Gastroesophageal sphincter (tissue), 4 donors: Measurements from ENCODE around the gene ACSF2. TPM values are rescaled to one million over a fixed set of nuclear protein-coding genes. Genes with fewer than 3 reads are reported as not detected.

Experiments used
- ATAC-seq: fragments of 150-250 bp; one replicate; pipeline ENCODE4 v1.9.1; 2016; ENCODE audit warnings: mild to moderate bottlenecking, moderate library complexity
- H3K27ac ChIP-seq, 4 donors: fragments of 200-600 bp; sonication (generic) in 3 of 4; 1 replicate in 3 of 4; 2 replicates in 1 of 4; pipeline ENCODE4 v1.5.1; 2016 to 2019
- H3K27me3 ChIP-seq: fragments of 200-600 bp; sonication (generic); one replicate; pipeline ENCODE4 v1.5.1; 2019
- H3K36me3 ChIP-seq, 2 donors: fragments of 200-600 bp; sonication (generic); one replicate each; pipeline ENCODE4 v1.5.1; 2019; ENCODE audit warnings: control low read depth in 1 of 2
- H3K4me1 ChIP-seq, 3 donors: fragments of 200-600 bp; sonication (generic); 1 replicate in 2 of 3; 2 replicates in 1 of 3; pipeline ENCODE4 v1.5.1; 2016 to 2019; ENCODE audit warnings: control low read depth in 2 of 3
- H3K4me3 ChIP-seq, 2 donors: fragments of 200-600 bp; sonication (generic); one replicate each; pipeline ENCODE4 v1.5.1; 2019; ENCODE audit warnings: mild to moderate bottlenecking in 1 of 2, moderate library complexity in 1 of 2
- H3K9me3 ChIP-seq, 3 donors: fragments of 200-600 bp; sonication (generic); one replicate each; pipeline ENCODE4 v1.5.1; 2017 to 2019; ENCODE audit warnings: control low read depth in 2 of 3
- EP300 ChIP-seq: sonication (generic); formaldehyde crosslinking; IDR thresholded peaks from one replicate; pipeline ENCODE4 v1.6.1; 2017; ENCODE audit warnings: antibody characterized with exemption, mild to moderate bottlenecking
- POLR2A ChIP-seq, 2 donors: fragments of 450-650 bp; IDR thresholded peaks; one replicate each; pipeline ENCODE4 v1.6.1; 2017; ENCODE audit warnings: antibody characterized with exemption in 2 of 2, mild to moderate bottlenecking in 2 of 2, moderate library complexity in 1 of 2
- POLR2AphosphoS5 ChIP-seq: sonication (generic); formaldehyde crosslinking; IDR thresholded peaks from one replicate; pipeline ENCODE4 v1.6.1; 2017; ENCODE audit warnings: antibody characterized with exemption
- WGBS, 2 donors: methylation state at CpG; one replicate each; pipeline ENCODE4 v1.1.5; 2018; ENCODE audit warnings: low coverage in 1 of 2; 5-methylcytosine and 5-hydroxymethylcytosine counted together
- total RNA-seq, 4 donors: library from RNA; depleted of rRNA; stranded (reverse); fragments of >200 nt; gene quantifications; one replicate each; pipeline ENCODE4 v1.1.0, GENCODE V29; 2016
- TF ChIP-seq, protein P1 (sequence below), 4 experiments: fragments of 200-600 bp in 2 of 4; fragments of 450-650 bp in 2 of 4; sonication (generic) in 1 of 4; IDR thresholded peaks; one replicate each; pipeline ENCODE4 v1.5.1; 2017 to 2019; ENCODE audit warnings: antibody characterized with exemption in 4 of 4, mild to moderate bottlenecking in 2 of 4, moderate library complexity in 2 of 4

Gene ACSF2
- total RNA-seq, 4 donors from 2014 or later = 11.5 to 23.3 (median 16.1) TPM

DNA sequence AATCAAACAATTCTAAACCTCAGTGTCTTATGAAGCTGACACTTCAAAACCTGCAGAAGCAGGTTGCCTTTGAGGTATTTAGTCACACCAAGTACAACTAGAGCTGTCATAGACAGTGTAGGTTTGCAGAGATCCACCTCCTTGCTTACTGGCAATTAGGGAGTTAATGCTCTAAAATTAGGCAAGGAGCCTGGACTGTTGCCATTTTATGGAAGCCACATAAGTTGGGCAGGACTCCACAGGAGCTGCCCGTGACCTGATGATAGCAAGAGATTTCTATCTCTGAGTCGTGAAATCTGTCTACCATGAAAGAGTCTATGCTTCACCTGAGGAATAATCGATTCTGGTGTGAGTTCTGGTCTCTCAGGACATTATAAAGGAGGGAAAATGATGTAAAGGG is 44.1 kb upstream of the ACSF2 start:
- Histone ChIP-seq H3K4me3 (no peak overlapping the region), H3K27me3 (no peaks in the 10 kb centered on the region), H3K9me3 (no peaks in the 10 kb centered on the region), H3K36me3 (peaks cover 0 to 65% of the 10 kb centered on the region in 2 donors), H3K27ac (no peak overlapping the region), H3K4me1 (no peaks in the 10 kb centered on the region)
- no peak for TF ChIP-seq POLR2AphosphoS5
- TF ChIP-seq, protein P1, sequence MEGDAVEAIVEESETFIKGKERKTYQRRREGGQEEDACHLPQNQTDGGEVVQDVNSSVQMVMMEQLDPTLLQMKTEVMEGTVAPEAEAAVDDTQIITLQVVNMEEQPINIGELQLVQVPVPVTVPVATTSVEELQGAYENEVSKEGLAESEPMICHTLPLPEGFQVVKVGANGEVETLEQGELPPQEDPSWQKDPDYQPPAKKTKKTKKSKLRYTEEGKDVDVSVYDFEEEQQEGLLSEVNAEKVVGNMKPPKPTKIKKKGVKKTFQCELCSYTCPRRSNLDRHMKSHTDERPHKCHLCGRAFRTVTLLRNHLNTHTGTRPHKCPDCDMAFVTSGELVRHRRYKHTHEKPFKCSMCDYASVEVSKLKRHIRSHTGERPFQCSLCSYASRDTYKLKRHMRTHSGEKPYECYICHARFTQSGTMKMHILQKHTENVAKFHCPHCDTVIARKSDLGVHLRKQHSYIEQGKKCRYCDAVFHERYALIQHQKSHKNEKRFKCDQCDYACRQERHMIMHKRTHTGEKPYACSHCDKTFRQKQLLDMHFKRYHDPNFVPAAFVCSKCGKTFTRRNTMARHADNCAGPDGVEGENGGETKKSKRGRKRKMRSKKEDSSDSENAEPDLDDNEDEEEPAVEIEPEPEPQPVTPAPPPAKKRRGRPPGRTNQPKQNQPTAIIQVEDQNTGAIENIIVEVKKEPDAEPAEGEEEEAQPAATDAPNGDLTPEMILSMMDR (IDR thresholded peaks at IDR 0.05) = no peak
- TF ChIP-seq EP300 = no peak
- TF ChIP-seq POLR2A (IDR thresholded peaks at IDR 0.05) = no peak
- ATAC-seq = no peak
- 43 to 75% methylated on average over 2 to 3 of the region's 3 CpGs for WGBS, 2 donors

DNA sequence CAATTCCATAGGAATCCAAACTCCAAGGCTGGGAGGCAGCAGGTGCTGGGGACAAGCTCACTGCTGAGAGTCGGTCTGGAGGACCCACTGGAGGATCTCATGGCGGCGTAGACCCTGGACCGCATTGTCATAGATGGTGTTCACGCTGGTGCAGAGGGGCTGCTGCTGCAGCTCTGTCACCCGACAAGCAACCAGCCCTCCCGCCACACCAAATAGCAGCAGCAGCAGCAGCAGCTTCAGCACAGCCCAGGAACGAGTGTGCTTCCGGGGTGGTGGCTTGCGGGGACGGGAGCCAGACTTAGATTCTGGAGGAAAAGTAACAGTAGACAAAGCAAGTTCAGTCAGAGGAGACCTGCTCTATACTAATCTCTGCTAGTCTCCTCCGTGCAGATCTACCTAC is 43.1 kb upstream of the ACSF2 start:
- Histone ChIP-seq H3K9me3 (no peaks in the 10 kb centered on the region), H3K27ac (no peak overlapping the region), H3K36me3 (peaks cover 0 to 75% of the 10 kb centered on the region in 2 donors), H3K4me1 (no peaks in the 10 kb centered on the region), H3K27me3 (no peaks in the 10 kb centered on the region), H3K4me3 (no peak overlapping the region)
- WGBS, 2 donors = 100% methylated on average over 1 of the region's 12 CpGs; no CpG with 5 or more reads in 1 of the 2 donors
- ATAC-seq = no peak
- no peak for TF ChIP-seq POLR2A (IDR thresholded peaks at IDR 0.05)
- TF ChIP-seq, protein P1 (IDR thresholded peaks at IDR 0.05) = no peak
- TF ChIP-seq EP300 = no peak
- no peak for TF ChIP-seq POLR2AphosphoS5

DNA sequence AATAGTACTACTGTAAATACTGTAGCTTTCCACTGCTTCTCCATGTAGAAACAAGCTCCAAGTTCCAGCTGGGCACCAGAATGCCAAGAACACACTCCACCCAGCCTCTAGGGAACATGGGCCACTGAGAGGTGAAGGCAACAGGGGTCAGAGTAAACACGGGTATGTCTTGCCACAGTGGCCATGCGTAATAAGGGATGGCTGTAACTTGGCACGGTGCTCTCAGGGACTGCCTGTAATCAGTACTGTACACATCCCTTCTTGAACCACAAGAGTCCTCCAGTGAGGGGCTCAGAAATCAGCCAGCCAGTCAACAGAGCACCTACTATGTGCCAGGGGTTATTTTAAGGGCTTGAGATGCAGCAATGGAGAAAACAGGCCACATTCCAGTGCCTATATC is 39.5 kb upstream of the ACSF2 start:
- TF ChIP-seq POLR2AphosphoS5 (no peak), POLR2A (IDR thresholded peaks at IDR 0.05) (no peak), EP300 (no peak)
- TF ChIP-seq, protein P1 (IDR thresholded peaks at IDR 0.05) = no peak
- ATAC-seq = no peak
- Histone ChIP-seq H3K4me1 (no peaks in the 10 kb centered on the region), H3K27me3 (no peaks in the 10 kb centered on the region), H3K4me3 (no peak overlapping the region), H3K9me3 (no peaks in the 10 kb centered on the region), H3K27ac (no peak overlapping the region), H3K36me3 (peaks cover 0 to 100% of the 10 kb centered on the region in 2 donors)
- 50 to 80% methylated on average over 1 to 3 of the region's 3 CpGs for WGBS, 2 donors

DNA sequence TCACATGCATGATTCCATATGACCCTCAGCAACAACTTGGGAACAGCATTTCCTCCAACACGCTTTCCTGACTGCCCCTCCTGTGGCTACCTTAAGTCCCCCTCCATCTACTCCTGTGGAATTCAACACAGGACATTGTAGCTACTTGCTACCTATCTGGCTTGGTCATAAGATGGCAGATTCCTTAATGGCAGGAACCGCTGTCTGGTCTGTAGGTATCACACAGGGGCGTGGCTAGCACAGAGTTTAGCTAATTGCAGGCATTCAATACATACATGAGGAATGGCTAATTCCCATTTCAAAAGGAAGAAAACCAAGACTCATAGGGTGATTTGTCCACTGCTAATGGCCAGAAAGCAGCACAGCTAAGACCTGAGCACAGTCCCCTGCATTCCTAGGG is 37.3 kb upstream of the ACSF2 start:
- Histone ChIP-seq H3K4me3 (no peak overlapping the region), H3K27me3 (no peaks in the 10 kb centered on the region), H3K9me3 (no peaks in the 10 kb centered on the region), H3K36me3 (peaks cover 0 to 100% of the 10 kb centered on the region in 2 donors), H3K4me1 (no peaks in the 10 kb centered on the region), H3K27ac (no peak overlapping the region)
- 84 to 100% methylated on average over 1 to 2 of the region's 3 CpGs for WGBS, 2 donors
- ATAC-seq = no peak
- TF ChIP-seq POLR2A (IDR thresholded peaks at IDR 0.05) = no peak
- no peak for TF ChIP-seq POLR2AphosphoS5
- TF ChIP-seq, protein P1 (IDR thresholded peaks at IDR 0.05) = no peak
- TF ChIP-seq EP300 = no peak

DNA sequence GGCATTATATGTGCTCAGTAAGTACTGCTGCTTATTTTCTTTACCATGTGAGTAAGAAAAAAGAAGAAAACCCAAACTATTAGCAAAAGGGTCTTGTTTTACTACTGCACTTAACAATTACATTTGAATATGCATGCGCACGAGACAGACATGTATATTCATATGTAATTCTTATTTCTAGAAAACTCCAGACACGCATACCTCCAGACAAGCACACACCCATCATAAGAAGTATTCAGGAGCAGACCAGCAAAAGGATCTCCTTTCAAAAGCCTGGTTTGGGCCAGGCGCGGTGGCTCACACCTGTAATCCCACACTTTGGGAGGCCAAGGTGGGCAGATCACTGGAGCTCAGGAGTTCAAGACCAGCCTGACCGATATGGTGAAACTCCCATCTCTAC is 36.5 kb upstream of the ACSF2 start:
- Histone ChIP-seq H3K9me3 (no peaks in the 10 kb centered on the region), H3K4me3 (no peak overlapping the region), H3K27ac (no peak overlapping the region), H3K27me3 (no peaks in the 10 kb centered on the region), H3K4me1 (peaks cover 0 to 5% (median 0%) of the 10 kb centered on the region in 3 donors), H3K36me3 (peaks cover 0 to 100% of the 10 kb centered on the region in 2 donors)
- no peak for ATAC-seq
- 87 to 96% methylated on average over 3 to 4 of the region's 6 CpGs for WGBS, 2 donors
- TF ChIP-seq POLR2AphosphoS5 = no peak
- no peak for TF ChIP-seq POLR2A (IDR thresholded peaks at IDR 0.05)
- no peak for TF ChIP-seq EP300
- TF ChIP-seq, protein P1 (IDR thresholded peaks at IDR 0.05) = no peak
